ENCODE results near the gene SAA1.

Gene SAA1

DNA sequence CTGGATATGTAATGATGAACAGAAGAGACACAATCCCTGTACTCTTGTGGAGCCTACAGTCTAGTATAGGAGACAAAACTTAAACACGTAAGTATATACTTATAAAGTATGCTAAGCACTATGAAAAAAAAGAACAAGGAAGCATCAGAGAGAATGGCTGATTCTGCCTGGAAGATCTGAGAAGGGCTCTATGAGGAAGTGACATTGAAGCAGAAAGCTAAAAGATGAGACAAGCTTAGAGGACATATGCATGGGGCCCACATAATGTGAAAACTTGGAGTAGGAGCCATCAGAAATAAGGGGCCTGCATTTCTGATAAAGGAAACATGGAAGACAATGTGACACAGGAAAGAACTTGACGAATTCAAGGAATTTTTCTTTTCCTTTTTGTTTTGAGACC, 16.6 kb downstream of the SAA1 start:
- no peaks in the 10 kb centered on the region for H3K9me3 ChIP-seq (ENCODE audit: control insufficient read depth, low read length)
- H3K4me1 ChIP-seq (ENCODE audit: control insufficient read depth, insufficient read depth, low read length, poor library complexity, severe bottlenecking) = no peaks in the 10 kb centered on the region
- H3K27ac ChIP-seq (ENCODE audit: low read depth, low read length, severe bottlenecking) = no peak overlapping the region
- 91 to 92% methylated on average over 1 of the region's 2 CpGs for WGBS, 2 experiments (ENCODE audit: insufficient coverage in 2 of 2)
- H3K4me3 ChIP-seq (ENCODE audit: extremely low read depth, insufficient read depth, low read length, poor library complexity, severe bottlenecking) = no peak overlapping the region
- peaks cover 77% of the 10 kb centered on the region for H3K36me3 ChIP-seq (ENCODE audit: control insufficient read depth, insufficient read depth, low read length)

DNA sequence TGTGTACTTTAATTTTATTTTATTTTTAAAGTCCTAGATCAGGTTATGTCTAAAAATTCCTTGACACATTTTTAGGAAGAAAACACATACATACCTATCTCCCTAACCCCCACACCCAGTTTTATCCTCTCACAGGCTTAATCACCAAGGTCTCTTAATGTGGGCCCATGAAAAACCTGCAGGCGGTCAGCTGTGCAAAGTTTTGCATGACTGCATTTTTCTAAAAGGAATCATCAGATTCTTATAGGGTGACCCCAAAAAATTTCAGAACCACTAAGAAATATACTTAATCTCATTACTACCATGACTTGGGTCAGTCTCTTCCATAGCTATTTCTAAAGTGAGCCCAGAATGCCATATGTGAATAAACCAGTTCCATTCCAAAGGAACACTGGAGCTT, 19.8 kb downstream of the SAA1 start:
- 88 to 100% methylated on average over 1 of the region's 1 CpG for WGBS, 2 experiments (ENCODE audit: insufficient coverage in 2 of 2)
- H3K4me3 ChIP-seq (ENCODE audit: extremely low read depth, insufficient read depth, low read length, poor library complexity, severe bottlenecking) = no peak overlapping the region
- peaks cover 74% of the 10 kb centered on the region for H3K36me3 ChIP-seq (ENCODE audit: control insufficient read depth, insufficient read depth, low read length)
- H3K27ac ChIP-seq (ENCODE audit: low read depth, low read length, severe bottlenecking) = no peak overlapping the region
- no peaks in the 10 kb centered on the region for H3K9me3 ChIP-seq (ENCODE audit: control insufficient read depth, low read length)
- H3K4me1 ChIP-seq (ENCODE audit: control insufficient read depth, insufficient read depth, low read length, poor library complexity, severe bottlenecking) = no peaks in the 10 kb centered on the region

GRCh38 chr11:18288911-18289310, 22.8 kb downstream of the SAA1 start:
- Histone ChIP-seq H3K36me3 (ENCODE audit: control insufficient read depth, insufficient read depth, low read length) (peaks cover 78% of the 10 kb centered on the region), H3K4me1 (ENCODE audit: control insufficient read depth, insufficient read depth, low read length, poor library complexity, severe bottlenecking) (no peaks in the 10 kb centered on the region), H3K9me3 (ENCODE audit: control insufficient read depth, low read length) (no peaks in the 10 kb centered on the region), H3K4me3 (ENCODE audit: extremely low read depth, insufficient read depth, low read length, poor library complexity, severe bottlenecking) (no peak overlapping the region), H3K27ac (ENCODE audit: low read depth, low read length, severe bottlenecking) (no peak overlapping the region)
- 100% methylated on average over 2 of the region's 4 CpGs; no CpG with 5 or more reads in 1 of the 2 experiments for WGBS, 2 experiments (ENCODE audit: insufficient coverage in 2 of 2)

GRCh38 chr11:18294862-18295261, 28.8 kb downstream of the SAA1 start:
- H3K36me3 ChIP-seq (ENCODE audit: control insufficient read depth, insufficient read depth, low read length) = peaks cover 89% of the 10 kb centered on the region

DNA sequence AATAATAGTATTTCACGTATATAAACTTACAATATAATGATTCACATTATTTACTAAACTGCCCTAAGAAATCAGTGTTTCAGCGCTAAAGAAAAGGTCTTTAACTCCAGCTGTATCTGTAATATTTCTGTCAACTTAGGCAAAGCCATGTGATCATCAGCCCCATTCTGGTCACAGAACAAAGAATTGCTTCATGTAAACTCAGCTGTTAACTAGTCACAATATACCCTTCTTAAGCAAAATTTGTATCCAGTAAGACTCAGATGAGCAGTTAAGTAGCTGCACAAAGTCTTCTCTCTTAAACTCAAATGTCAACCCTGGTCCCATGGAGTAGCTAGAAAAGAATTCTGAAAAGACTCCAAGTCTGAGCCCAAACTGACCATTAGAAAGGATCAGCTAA, 29.3 kb downstream of the SAA1 start:
- Histone ChIP-seq H3K36me3 (ENCODE audit: control insufficient read depth, insufficient read depth, low read length) (peaks cover 86% of the 10 kb centered on the region), H3K9me3 (ENCODE audit: control insufficient read depth, low read length) (no peaks in the 10 kb centered on the region), H3K4me1 (ENCODE audit: control insufficient read depth, insufficient read depth, low read length, poor library complexity, severe bottlenecking) (no peaks in the 10 kb centered on the region), H3K27ac (ENCODE audit: low read depth, low read length, severe bottlenecking) (no peak overlapping the region), H3K4me3 (ENCODE audit: extremely low read depth, insufficient read depth, low read length, poor library complexity, severe bottlenecking) (no peak overlapping the region)
- 93 to 100% methylated on average over 1 to 2 of the region's 2 CpGs for WGBS, 2 experiments (ENCODE audit: insufficient coverage in 2 of 2)

More at GRCh38 chr11:18294862-18295261, 28.8 kb downstream of the SAA1 start:
- no peak overlapping the region for H3K27ac ChIP-seq (ENCODE audit: low read depth, low read length, severe bottlenecking)
- H3K4me3 ChIP-seq (ENCODE audit: extremely low read depth, insufficient read depth, low read length, poor library complexity, severe bottlenecking) = no peak overlapping the region
- no peaks in the 10 kb centered on the region for H3K4me1 ChIP-seq (ENCODE audit: control insufficient read depth, insufficient read depth, low read length, poor library complexity, severe bottlenecking)
- 86 to 100% methylated on average over 4 of the region's 5 CpGs for WGBS, 2 experiments (ENCODE audit: insufficient coverage in 2 of 2)
- no peaks in the 10 kb centered on the region for H3K9me3 ChIP-seq (ENCODE audit: control insufficient read depth, low read length)

DNA sequence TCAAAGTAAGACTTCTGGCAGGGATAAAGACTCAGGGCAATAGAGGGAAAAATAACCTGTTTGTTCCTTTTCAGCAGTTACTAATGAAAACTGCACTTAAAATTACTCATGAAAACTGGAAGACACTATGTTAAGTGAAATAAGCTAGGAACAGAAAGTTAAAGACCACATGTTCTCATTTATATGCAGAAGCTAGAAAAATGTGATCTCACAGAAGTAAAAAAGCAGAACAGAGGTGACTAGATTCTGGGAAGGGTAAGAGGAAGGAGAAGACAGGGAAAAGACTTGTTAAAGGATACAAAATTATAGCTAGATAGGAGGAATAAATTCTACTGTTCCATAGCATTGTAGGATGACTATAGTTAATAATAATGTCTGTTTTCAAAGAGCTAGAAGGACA, 33.7 kb downstream of the SAA1 start:
- no peak overlapping the region for H3K27ac ChIP-seq (ENCODE audit: low read depth, low read length, severe bottlenecking)
- H3K9me3 ChIP-seq (ENCODE audit: control insufficient read depth, low read length) = no peaks in the 10 kb centered on the region
- no peaks in the 10 kb centered on the region for H3K4me1 ChIP-seq (ENCODE audit: control insufficient read depth, insufficient read depth, low read length, poor library complexity, severe bottlenecking)
- no peak overlapping the region for H3K4me3 ChIP-seq (ENCODE audit: extremely low read depth, insufficient read depth, low read length, poor library complexity, severe bottlenecking)
- H3K36me3 ChIP-seq (ENCODE audit: control insufficient read depth, insufficient read depth, low read length) = peaks cover 80% of the 10 kb centered on the region

- Histone ChIP-seq H3K4me1 (ENCODE audit: control insufficient read depth, insufficient read depth, low read length, poor library complexity, severe bottlenecking) (no peaks in the 10 kb centered on the region), H3K27ac (ENCODE audit: low read depth, low read length, severe bottlenecking) (no peak overlapping the region), H3K9me3 (ENCODE audit: control insufficient read depth, low read length) (no peaks in the 10 kb centered on the region), H3K4me3 (ENCODE audit: extremely low read depth, insufficient read depth, low read length, poor library complexity, severe bottlenecking) (no peak overlapping the region), H3K36me3 (ENCODE audit: control insufficient read depth, insufficient read depth, low read length) (peaks cover 74% of the 10 kb centered on the region)
Observed at GRCh38 chr11:18304745-18305144, 38.7 kb downstream of the SAA1 start.

- Histone ChIP-seq H3K4me3 (ENCODE audit: extremely low read depth, insufficient read depth, low read length, poor library complexity, severe bottlenecking) (no peak overlapping the region), H3K36me3 (ENCODE audit: control insufficient read depth, insufficient read depth, low read length) (peaks cover 79% of the 10 kb centered on the region), H3K9me3 (ENCODE audit: control insufficient read depth, low read length) (no peaks in the 10 kb centered on the region), H3K27ac (ENCODE audit: low read depth, low read length, severe bottlenecking) (no peak overlapping the region), H3K4me1 (ENCODE audit: control insufficient read depth, insufficient read depth, low read length, poor library complexity, severe bottlenecking) (no peaks in the 10 kb centered on the region)
- WGBS, 2 experiments (ENCODE audit: insufficient coverage in 2 of 2) = 100% methylated on average over 1 of the region's 2 CpGs; no CpG with 5 or more reads in 1 of the 2 experiments
Observed at GRCh38 chr11:18307461-18308139, 41.5 kb downstream of the SAA1 start.

DNA sequence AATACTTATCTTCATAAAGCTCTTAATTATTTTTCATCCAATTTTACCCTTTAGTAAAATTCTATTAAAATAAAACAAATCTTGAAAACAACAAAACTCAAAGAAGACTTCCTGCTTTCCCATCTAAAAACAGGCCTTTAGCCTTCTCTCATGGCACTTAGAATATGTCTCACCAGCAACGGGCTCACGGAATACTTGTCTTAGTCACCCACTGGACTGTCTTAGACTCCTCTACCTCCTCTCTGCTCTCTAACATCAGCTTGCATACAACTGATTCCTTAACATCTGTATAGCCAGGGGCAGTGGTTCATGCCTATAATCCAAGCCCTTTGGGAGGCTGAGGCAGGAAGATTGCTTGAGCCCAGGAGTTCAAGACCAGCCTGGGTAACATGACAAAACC, 42.2 kb downstream of the SAA1 start:
- Histone ChIP-seq H3K4me1 (ENCODE audit: control insufficient read depth, insufficient read depth, low read length, poor library complexity, severe bottlenecking) (no peaks in the 10 kb centered on the region), H3K4me3 (ENCODE audit: extremely low read depth, insufficient read depth, low read length, poor library complexity, severe bottlenecking) (no peak overlapping the region), H3K27ac (ENCODE audit: low read depth, low read length, severe bottlenecking) (no peak overlapping the region), H3K36me3 (ENCODE audit: control insufficient read depth, insufficient read depth, low read length) (peaks cover 73% of the 10 kb centered on the region), H3K9me3 (ENCODE audit: control insufficient read depth, low read length) (no peaks in the 10 kb centered on the region)
- 95 to 100% methylated on average over 1 to 2 of the region's 2 CpGs for WGBS, 2 experiments (ENCODE audit: insufficient coverage in 2 of 2)

DNA sequence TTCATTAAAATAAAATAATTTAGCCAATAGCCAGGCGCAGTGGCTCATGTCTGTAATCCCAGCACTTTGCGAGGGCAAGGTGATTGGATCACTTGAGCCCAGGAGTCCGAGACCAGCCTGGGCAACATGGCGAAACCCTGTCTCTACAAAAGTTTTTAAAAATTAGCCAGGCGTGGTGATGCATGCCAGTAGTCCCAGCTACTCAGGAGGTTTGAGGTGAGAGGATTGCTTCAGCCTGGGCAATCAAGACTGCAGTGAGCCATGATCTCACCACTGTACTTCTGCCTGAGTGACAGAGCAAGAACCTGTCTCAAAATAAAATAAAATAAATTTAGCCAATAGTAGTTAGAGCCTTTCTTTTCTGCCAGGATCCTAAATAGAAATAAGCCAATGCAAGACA, 43.6 kb downstream of the SAA1 start:
- Histone ChIP-seq H3K27ac (ENCODE audit: low read depth, low read length, severe bottlenecking) (no peak overlapping the region), H3K4me1 (ENCODE audit: control insufficient read depth, insufficient read depth, low read length, poor library complexity, severe bottlenecking) (no peaks in the 10 kb centered on the region), H3K4me3 (ENCODE audit: extremely low read depth, insufficient read depth, low read length, poor library complexity, severe bottlenecking) (no peak overlapping the region), H3K36me3 (ENCODE audit: control insufficient read depth, insufficient read depth, low read length) (peaks cover 60% of the 10 kb centered on the region), H3K9me3 (ENCODE audit: control insufficient read depth, low read length) (no peaks in the 10 kb centered on the region)
- 85 to 92% methylated on average over 5 of the region's 5 CpGs for WGBS, 2 experiments (ENCODE audit: insufficient coverage in 2 of 2)

- no peak overlapping the region for H3K4me3 ChIP-seq (ENCODE audit: extremely low read depth, insufficient read depth, low read length, poor library complexity, severe bottlenecking)
Observed at GRCh38 chr11:18310800-18311340, 44.8 kb downstream of the SAA1 start.

More at GRCh38 chr11:18310800-18311340, 44.8 kb downstream of the SAA1 start:
- Histone ChIP-seq H3K36me3 (ENCODE audit: control insufficient read depth, insufficient read depth, low read length) (peaks cover 55% of the 10 kb centered on the region), H3K4me1 (ENCODE audit: control insufficient read depth, insufficient read depth, low read length, poor library complexity, severe bottlenecking) (peaks cover 3% of the 10 kb centered on the region), H3K27ac (ENCODE audit: low read depth, low read length, severe bottlenecking) (no peak overlapping the region), H3K9me3 (ENCODE audit: control insufficient read depth, low read length) (no peaks in the 10 kb centered on the region)
- 92 to 96% methylated on average over 4 to 5 of the region's 6 CpGs for WGBS, 2 experiments (ENCODE audit: insufficient coverage in 2 of 2)

Measured in mesodermal cell (in vitro differentiated cells).